K562 (cell line): ENCODE data around the gene MFSD8. TPM values are rescaled to one million over a fixed set of nuclear protein-coding genes. Genes with fewer than 3 reads are reported as not detected.
A peak's percentile ranks its signal among the peaks of the same experiment; 100 is the strongest.

Experiments used
- DIDO1 ChIP-seq: fragments of 450-650 bp; IDR thresholded peaks from 2 replicates; pipeline ENCODE4 v1.6.1; 2016; ENCODE audit warnings: low read depth, missing biosample characterization, missing genetic modification characterization
- FOXM1 ChIP-seq, 2 experiments: fragments of 450-650 bp in 1 of 2; sonication (generic) in 1 of 2; formaldehyde crosslinking in 1 of 2; IDR thresholded peaks; 2 replicates each; pipeline versions ENCODE4 v1.6.1 to v1.9.0; 2017 to 2022; ENCODE audit warnings: low read depth in 2 of 2, mild to moderate bottlenecking in 2 of 2, missing genetic modification reagents in 1 of 2, moderate library complexity in 1 of 2
- NFIC ChIP-seq: fragments of 450-650 bp; IDR thresholded peaks from 2 replicates; pipeline ENCODE4 v1.6.1; 2017; ENCODE audit warnings: mild to moderate bottlenecking, inconsistent platforms
- PHB ChIP-seq: fragments of 250-450 bp; sonication (Bioruptor Pico); IDR thresholded peaks from 2 replicates; pipeline ENCODE4 v1.5.0; 2021
- PTBP1 ChIP-seq: fragments of 200-400 bp; formaldehyde crosslinking; IDR thresholded peaks from 2 replicates; pipeline ENCODE4 v1.6.1; 2017; ENCODE audit warnings: low read depth, low read length
- RB1 ChIP-seq: fragments of 450-650 bp; IDR thresholded peaks from 2 replicates; pipeline ENCODE4 v1.6.1; 2017; ENCODE audit warnings: low read depth, mild to moderate bottlenecking
- RBM39 ChIP-seq: fragments of 200-400 bp; formaldehyde crosslinking; optimal IDR thresholded peaks from 2 replicates; pipeline ENCODE3; 2018; ENCODE audit warnings: low read depth, low read length
- SIN3B ChIP-seq: fragments of 450-650 bp; IDR thresholded peaks from 2 replicates; pipeline ENCODE4 v1.6.1; 2017; ENCODE audit warnings: low read depth, mild to moderate bottlenecking, moderate library complexity
- ZNF41 ChIP-seq: fragments of 250-450 bp; sonication (Bioruptor Pico); conservative IDR thresholded peaks from 2 replicates; pipeline ENCODE4 v1.4.0; 2020; ENCODE audit warnings: mild to moderate bottlenecking
- polyA plus RNA-seq, 8 experiments: library from polyadenylated mRNA; depleted of rRNA in 4 of 8; stranded (reverse) in 5 of 8; unstranded in 3 of 8; fragments of >200 nt; fragmentation: Nextera tagmentation in 2 of 8; fragmentation: Illumina TruSeq in 1 of 8; extraction: Ambion mirVana in 2 of 8; extraction: Trizol in 1 of 8; gene quantifications; 2 replicates each; pipeline versions ENCODE4 v1.2.1 to v1.2.3, GENCODE V29; 2011 to 2014; ENCODE audit warnings: inconsistent platforms in 1 of 8, missing spikeins in 1 of 8
- total RNA-seq, 7 experiments: library from RNA; depleted of rRNA in 6 of 7; stranded (reverse); fragments of >200 nt in 6 of 7; fragmentation: Illumina TruSeq in 2 of 7; extraction: Trizol in 2 of 7; gene quantifications; 2 replicates each; pipeline versions ENCODE4 v1.2.1 to v1.2.3, GENCODE V29; 2011 to 2021; ENCODE audit warnings: low replicate concordance in 1 of 7
- TF ChIP-seq, protein P1 (sequence below): sonication (generic); formaldehyde crosslinking; IDR thresholded peaks from 2 replicates; pipeline ENCODE4 v1.8.0; 2022; ENCODE audit warnings: mild to moderate bottlenecking, missing genetic modification reagents
- TF ChIP-seq, protein P2 (sequence below): fragments of 450-650 bp; IDR thresholded peaks from 2 replicates; pipeline ENCODE4 v1.6.1; 2016; ENCODE audit warnings: mild to moderate bottlenecking, moderate library complexity

The MFSD8 gene
- total and polyA plus RNA-seq, 9 of the 15 experiments (the other 6 are each of a cell fraction or from before 2014, with no cell fraction given) = 7.0 to 27.2 (median 18.7) TPM

GRCh38 chr4:127880763-127881562, 84.0 kb downstream of the MFSD8 start, which contains the start of gene PLK4 (continued):
- peak; percentile 68 for TF ChIP-seq FOXM1 (IDR thresholded peaks at IDR 0.05; ENCODE audit: low read depth)
- no peak for TF ChIP-seq FOXM1 (CRISPR knock-in tag; IDR thresholded peaks at IDR 0.05; ENCODE audit: low read depth)
- TF ChIP-seq, protein P1, sequence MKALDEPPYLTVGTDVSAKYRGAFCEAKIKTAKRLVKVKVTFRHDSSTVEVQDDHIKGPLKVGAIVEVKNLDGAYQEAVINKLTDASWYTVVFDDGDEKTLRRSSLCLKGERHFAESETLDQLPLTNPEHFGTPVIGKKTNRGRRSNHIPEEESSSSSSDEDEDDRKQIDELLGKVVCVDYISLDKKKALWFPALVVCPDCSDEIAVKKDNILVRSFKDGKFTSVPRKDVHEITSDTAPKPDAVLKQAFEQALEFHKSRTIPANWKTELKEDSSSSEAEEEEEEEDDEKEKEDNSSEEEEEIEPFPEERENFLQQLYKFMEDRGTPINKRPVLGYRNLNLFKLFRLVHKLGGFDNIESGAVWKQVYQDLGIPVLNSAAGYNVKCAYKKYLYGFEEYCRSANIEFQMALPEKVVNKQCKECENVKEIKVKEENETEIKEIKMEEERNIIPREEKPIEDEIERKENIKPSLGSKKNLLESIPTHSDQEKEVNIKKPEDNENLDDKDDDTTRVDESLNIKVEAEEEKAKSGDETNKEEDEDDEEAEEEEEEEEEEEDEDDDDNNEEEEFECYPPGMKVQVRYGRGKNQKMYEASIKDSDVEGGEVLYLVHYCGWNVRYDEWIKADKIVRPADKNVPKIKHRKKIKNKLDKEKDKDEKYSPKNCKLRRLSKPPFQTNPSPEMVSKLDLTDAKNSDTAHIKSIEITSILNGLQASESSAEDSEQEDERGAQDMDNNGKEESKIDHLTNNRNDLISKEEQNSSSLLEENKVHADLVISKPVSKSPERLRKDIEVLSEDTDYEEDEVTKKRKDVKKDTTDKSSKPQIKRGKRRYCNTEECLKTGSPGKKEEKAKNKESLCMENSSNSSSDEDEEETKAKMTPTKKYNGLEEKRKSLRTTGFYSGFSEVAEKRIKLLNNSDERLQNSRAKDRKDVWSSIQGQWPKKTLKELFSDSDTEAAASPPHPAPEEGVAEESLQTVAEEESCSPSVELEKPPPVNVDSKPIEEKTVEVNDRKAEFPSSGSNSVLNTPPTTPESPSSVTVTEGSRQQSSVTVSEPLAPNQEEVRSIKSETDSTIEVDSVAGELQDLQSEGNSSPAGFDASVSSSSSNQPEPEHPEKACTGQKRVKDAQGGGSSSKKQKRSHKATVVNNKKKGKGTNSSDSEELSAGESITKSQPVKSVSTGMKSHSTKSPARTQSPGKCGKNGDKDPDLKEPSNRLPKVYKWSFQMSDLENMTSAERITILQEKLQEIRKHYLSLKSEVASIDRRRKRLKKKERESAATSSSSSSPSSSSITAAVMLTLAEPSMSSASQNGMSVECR (CRISPR knock-in tag) = peak; percentile 95
- TF ChIP-seq, protein P2, sequence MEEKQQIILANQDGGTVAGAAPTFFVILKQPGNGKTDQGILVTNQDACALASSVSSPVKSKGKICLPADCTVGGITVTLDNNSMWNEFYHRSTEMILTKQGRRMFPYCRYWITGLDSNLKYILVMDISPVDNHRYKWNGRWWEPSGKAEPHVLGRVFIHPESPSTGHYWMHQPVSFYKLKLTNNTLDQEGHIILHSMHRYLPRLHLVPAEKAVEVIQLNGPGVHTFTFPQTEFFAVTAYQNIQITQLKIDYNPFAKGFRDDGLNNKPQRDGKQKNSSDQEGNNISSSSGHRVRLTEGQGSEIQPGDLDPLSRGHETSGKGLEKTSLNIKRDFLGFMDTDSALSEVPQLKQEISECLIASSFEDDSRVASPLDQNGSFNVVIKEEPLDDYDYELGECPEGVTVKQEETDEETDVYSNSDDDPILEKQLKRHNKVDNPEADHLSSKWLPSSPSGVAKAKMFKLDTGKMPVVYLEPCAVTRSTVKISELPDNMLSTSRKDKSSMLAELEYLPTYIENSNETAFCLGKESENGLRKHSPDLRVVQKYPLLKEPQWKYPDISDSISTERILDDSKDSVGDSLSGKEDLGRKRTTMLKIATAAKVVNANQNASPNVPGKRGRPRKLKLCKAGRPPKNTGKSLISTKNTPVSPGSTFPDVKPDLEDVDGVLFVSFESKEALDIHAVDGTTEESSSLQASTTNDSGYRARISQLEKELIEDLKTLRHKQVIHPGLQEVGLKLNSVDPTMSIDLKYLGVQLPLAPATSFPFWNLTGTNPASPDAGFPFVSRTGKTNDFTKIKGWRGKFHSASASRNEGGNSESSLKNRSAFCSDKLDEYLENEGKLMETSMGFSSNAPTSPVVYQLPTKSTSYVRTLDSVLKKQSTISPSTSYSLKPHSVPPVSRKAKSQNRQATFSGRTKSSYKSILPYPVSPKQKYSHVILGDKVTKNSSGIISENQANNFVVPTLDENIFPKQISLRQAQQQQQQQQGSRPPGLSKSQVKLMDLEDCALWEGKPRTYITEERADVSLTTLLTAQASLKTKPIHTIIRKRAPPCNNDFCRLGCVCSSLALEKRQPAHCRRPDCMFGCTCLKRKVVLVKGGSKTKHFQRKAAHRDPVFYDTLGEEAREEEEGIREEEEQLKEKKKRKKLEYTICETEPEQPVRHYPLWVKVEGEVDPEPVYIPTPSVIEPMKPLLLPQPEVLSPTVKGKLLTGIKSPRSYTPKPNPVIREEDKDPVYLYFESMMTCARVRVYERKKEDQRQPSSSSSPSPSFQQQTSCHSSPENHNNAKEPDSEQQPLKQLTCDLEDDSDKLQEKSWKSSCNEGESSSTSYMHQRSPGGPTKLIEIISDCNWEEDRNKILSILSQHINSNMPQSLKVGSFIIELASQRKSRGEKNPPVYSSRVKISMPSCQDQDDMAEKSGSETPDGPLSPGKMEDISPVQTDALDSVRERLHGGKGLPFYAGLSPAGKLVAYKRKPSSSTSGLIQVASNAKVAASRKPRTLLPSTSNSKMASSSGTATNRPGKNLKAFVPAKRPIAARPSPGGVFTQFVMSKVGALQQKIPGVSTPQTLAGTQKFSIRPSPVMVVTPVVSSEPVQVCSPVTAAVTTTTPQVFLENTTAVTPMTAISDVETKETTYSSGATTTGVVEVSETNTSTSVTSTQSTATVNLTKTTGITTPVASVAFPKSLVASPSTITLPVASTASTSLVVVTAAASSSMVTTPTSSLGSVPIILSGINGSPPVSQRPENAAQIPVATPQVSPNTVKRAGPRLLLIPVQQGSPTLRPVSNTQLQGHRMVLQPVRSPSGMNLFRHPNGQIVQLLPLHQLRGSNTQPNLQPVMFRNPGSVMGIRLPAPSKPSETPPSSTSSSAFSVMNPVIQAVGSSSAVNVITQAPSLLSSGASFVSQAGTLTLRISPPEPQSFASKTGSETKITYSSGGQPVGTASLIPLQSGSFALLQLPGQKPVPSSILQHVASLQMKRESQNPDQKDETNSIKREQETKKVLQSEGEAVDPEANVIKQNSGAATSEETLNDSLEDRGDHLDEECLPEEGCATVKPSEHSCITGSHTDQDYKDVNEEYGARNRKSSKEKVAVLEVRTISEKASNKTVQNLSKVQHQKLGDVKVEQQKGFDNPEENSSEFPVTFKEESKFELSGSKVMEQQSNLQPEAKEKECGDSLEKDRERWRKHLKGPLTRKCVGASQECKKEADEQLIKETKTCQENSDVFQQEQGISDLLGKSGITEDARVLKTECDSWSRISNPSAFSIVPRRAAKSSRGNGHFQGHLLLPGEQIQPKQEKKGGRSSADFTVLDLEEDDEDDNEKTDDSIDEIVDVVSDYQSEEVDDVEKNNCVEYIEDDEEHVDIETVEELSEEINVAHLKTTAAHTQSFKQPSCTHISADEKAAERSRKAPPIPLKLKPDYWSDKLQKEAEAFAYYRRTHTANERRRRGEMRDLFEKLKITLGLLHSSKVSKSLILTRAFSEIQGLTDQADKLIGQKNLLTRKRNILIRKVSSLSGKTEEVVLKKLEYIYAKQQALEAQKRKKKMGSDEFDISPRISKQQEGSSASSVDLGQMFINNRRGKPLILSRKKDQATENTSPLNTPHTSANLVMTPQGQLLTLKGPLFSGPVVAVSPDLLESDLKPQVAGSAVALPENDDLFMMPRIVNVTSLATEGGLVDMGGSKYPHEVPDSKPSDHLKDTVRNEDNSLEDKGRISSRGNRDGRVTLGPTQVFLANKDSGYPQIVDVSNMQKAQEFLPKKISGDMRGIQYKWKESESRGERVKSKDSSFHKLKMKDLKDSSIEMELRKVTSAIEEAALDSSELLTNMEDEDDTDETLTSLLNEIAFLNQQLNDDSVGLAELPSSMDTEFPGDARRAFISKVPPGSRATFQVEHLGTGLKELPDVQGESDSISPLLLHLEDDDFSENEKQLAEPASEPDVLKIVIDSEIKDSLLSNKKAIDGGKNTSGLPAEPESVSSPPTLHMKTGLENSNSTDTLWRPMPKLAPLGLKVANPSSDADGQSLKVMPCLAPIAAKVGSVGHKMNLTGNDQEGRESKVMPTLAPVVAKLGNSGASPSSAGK = peak; percentile 44; the same call in 1 of the 2 replicates
- peak; percentile 66 for TF ChIP-seq RB1
- TF ChIP-seq PHB (CRISPR knock-in tag) = no peak
- no peak for TF ChIP-seq PTBP1
- TF ChIP-seq RBM39 = peak; percentile 22
- no peak for TF ChIP-seq ZNF41
- peak; percentile 60; the same call in 1 of the 2 replicates for TF ChIP-seq NFIC
- peak; percentile 43; the same call in 1 of the 2 replicates for TF ChIP-seq DIDO1
- peak; percentile 72; the same call in 1 of the 2 replicates for TF ChIP-seq SIN3B
